SK-N-SH treated with all-trans-retinoic acid at 6 μM for 48 hours (cell line): ENCODE results near the gene PTPRT.

Experiments
- PATZ1 ChIP-seq: fragments of 250-450 bp; sonication (Bioruptor Pico); IDR thresholded peaks from 2 replicates; pipeline ENCODE4 v1.8.0; 2020; ENCODE audit warnings: mild to moderate bottlenecking, moderate library complexity, borderline replicate concordance
- ZFP3 ChIP-seq: fragments of 250-450 bp; sonication (Bioruptor Pico); IDR thresholded peaks from 2 replicates; pipeline ENCODE4 v1.5.0; 2020; ENCODE audit warnings: mild to moderate bottlenecking, moderate library complexity

- TF ChIP-seq PATZ1 (no peak), ZFP3 (CRISPR knock-in tag) (no peak)
These were observed 576.6 kb downstream of the PTPRT start for GRCh38 chr20:42613076-42613475.
